Measurements from ENCODE around the gene ARHGAP5.

ARHGAP5 gene

GRCh38 chr14:32171469-32171868 lies 94.4 kb downstream of the ARHGAP5 start:
- DNase-seq (ENCODE audit: low spot score), result no peak

- no peak for DNase-seq (ENCODE audit: low spot score)
These were observed 106.3 kb downstream of the ARHGAP5 start for GRCh38 chr14:32183151-32184058.

GRCh38 chr14:32185097-32185496 lies 108.0 kb downstream of the ARHGAP5 start:
- DNase-seq (ENCODE audit: low spot score), result no peak

- DNase-seq (ENCODE audit: low spot score), result no peak
These were observed 109.1 kb downstream of the ARHGAP5 start for GRCh38 chr14:32186248-32186647.

- no peak for DNase-seq (ENCODE audit: low spot score)
These were observed 112.7 kb downstream of the ARHGAP5 start for GRCh38 chr14:32189811-32190210.

- no peak for DNase-seq (ENCODE audit: low spot score)
These were observed 113.6 kb downstream of the ARHGAP5 start for GRCh38 chr14:32190673-32191072.

GRCh38 chr14:32192712-32193373 lies 115.7 kb downstream of the ARHGAP5 start:
- DNase-seq (ENCODE audit: low spot score), result no peak

- DNase-seq (ENCODE audit: low spot score), result no peak
These were observed 116.4 kb downstream of the ARHGAP5 start for GRCh38 chr14:32193532-32193931.

- no peak for DNase-seq (ENCODE audit: low spot score)
These were observed 118.5 kb downstream of the ARHGAP5 start for GRCh38 chr14:32195636-32196035.

GRCh38 chr14:32197919-32198318 lies 120.8 kb downstream of the ARHGAP5 start:
- no peak for DNase-seq (ENCODE audit: low spot score)

- no peak for DNase-seq (ENCODE audit: low spot score)
These were observed 123.5 kb downstream of the ARHGAP5 start for GRCh38 chr14:32200368-32201192.

- peak; percentile 84 for DNase-seq (ENCODE audit: low spot score)
These were observed 124.2 kb downstream of the ARHGAP5 start for GRCh38 chr14:32201193-32201815.

- DNase-seq (ENCODE audit: low spot score), result peak; percentile 67
These were observed 124.8 kb downstream of the ARHGAP5 start, which contains the start of gene RNU6-7 for GRCh38 chr14:32201816-32202490. Gene RNU6-7, plus strand, starts transcription at chr14:32202045.

- no peak for DNase-seq (ENCODE audit: low spot score)
These were observed 125.4 kb downstream of the ARHGAP5 start for GRCh38 chr14:32202491-32202997.

- peak; percentile 95 for DNase-seq (ENCODE audit: low spot score)
These were observed 126.1 kb downstream of the ARHGAP5 start, which contains the start of gene RNU6-8 for GRCh38 chr14:32202998-32203882. Gene RNU6-8, minus strand, starts transcription at chr14:32203269.

GRCh38 chr14:32203928-32204357 lies 126.8 kb downstream of the ARHGAP5 start:
- no peak for DNase-seq (ENCODE audit: low spot score)

- no peak for DNase-seq (ENCODE audit: low spot score)
These were observed 128.4 kb downstream of the ARHGAP5 start for GRCh38 chr14:32205554-32205953.

GRCh38 chr14:32205984-32206383 lies 128.9 kb downstream of the ARHGAP5 start:
- DNase-seq (ENCODE audit: low spot score), result no peak

GRCh38 chr14:32206552-32206951 lies 129.4 kb downstream of the ARHGAP5 start:
- no peak for DNase-seq (ENCODE audit: low spot score)

- DNase-seq (ENCODE audit: low spot score), result no peak
These were observed 131.4 kb downstream of the ARHGAP5 start for GRCh38 chr14:32208490-32208889.

Measured in left forelimb (tissue), 1 donor.